GM12874 (cell line): Measurements from ENCODE around the gene CLASP1.

ENCODE experiments used
- CTCF ChIP-seq: IDR thresholded peaks from 2 replicates; pipeline ENCODE4 v1.5.1; 2011; ENCODE audit warnings: low read depth, mild to moderate bottlenecking, control low read depth, low read length, moderate library complexity; ENCODE audit not compliant: insufficient read depth

Gene CLASP1

GRCh38 chr2:121640380-121641316 is 8.6 kb downstream of the CLASP1 start:
- no peak for TF ChIP-seq CTCF

- TF ChIP-seq CTCF: no peak
Measured at GRCh38 chr2:121638333-121638732, 10.9 kb downstream of the CLASP1 start.

GRCh38 chr2:121635371-121635770 is 13.9 kb downstream of the CLASP1 start:
- TF ChIP-seq CTCF: no peak

- no peak for TF ChIP-seq CTCF
Measured at GRCh38 chr2:121634354-121635307, 14.6 kb downstream of the CLASP1 start.

- no peak for TF ChIP-seq CTCF
Measured at GRCh38 chr2:121633463-121633862, 15.8 kb downstream of the CLASP1 start.

- TF ChIP-seq CTCF: no peak
Measured at GRCh38 chr2:121627525-121628050, 21.7 kb downstream of the CLASP1 start.

GRCh38 chr2:121626777-121627524 is 22.3 kb downstream of the CLASP1 start:
- no peak for TF ChIP-seq CTCF
